HepG2 (cell line): ENCODE measurements around the gene SNX30. TPM values are rescaled to one million over a fixed set of nuclear protein-coding genes. Genes with fewer than 3 reads are reported as not detected.

Experiments
- ATAC-seq: fragments of 200-7000 bp; cut with Tn5 transposase; 3 replicates; pipeline ENCODE4 v1.9.1; 2020; ENCODE audit warnings: mild to moderate bottlenecking, moderate library complexity
- BruUV-seq: library from RNA; stranded (reverse); fragments of 400-500 nt; replicated peaks from 2 replicates; lab custom pipeline; 2021; lab: Mats Ljungman, UMichigan
- CTCF ChIA-PET: fragments of 300-600 bp; formaldehyde crosslinking; extraction: SDS; loops from one replicate; lab custom pipeline; 2021; ENCODE audit warnings: low total read pairs, inconsistent platforms, low intra/inter-chr PET ratio; lab: Yijun Ruan, JAX
- POLR2A ChIA-PET: fragments of 350-600 bp; sonication (Branson Sonifier 250); formaldehyde crosslinking; loops from one replicate; lab custom pipeline; 2020; ENCODE audit warnings: antibody characterized with exemption, inconsistent platforms; lab: Yijun Ruan, JAX
- DNase-seq: peaks from one replicate; pipeline ENCODE4 v3.0.0-alpha.2; 2015; ENCODE audit warnings: low spot score
- FAIRE-seq: peaks from 3 replicates; lab custom pipeline; 2011; peaks lifted over from hg19 to GRCh38; lab: Jason Lieb, UNC
- H2AFZ ChIP-seq: one replicate; pipeline ENCODE4 v1.6.1; 2011; ENCODE audit warnings: low read length, inconsistent platforms
- H3K27ac ChIP-seq: fragments of 300-600 bp; 3 replicates; pipeline ENCODE4 v1.8.0; 2011; ENCODE audit warnings: mixed run types, mild to moderate bottlenecking, mixed read lengths, low read length, inconsistent platforms; ENCODE audit not compliant: insufficient read depth; ENCODE audit errors: extremely low read length
- H3K27me3 ChIP-seq, 2 experiments: fragments of 200-600 bp in 1 of 2; 2 replicates in 1 of 2; 3 replicates in 1 of 2; pipeline versions ENCODE4 v1.6.0 to v1.8.0; 2011; ENCODE audit warnings: low read length in 2 of 2, mild to moderate bottlenecking in 2 of 2, moderate library complexity in 2 of 2, inconsistent platforms in 1 of 2; ENCODE audit not compliant: insufficient read depth in 2 of 2, control insufficient read depth in 1 of 2
- H3K36me3 ChIP-seq, 2 experiments: fragments of 200-600 bp in 1 of 2; replicated peaks in 1 of 2; 2 replicates in 1 of 2; 3 replicates in 1 of 2; pipeline versions ENCODE4 v1.5.1 to v1.8.0; 2011; ENCODE audit warnings: low read length in 2 of 2, inconsistent platforms in 1 of 2; ENCODE audit not compliant: insufficient read depth in 2 of 2, control insufficient read depth in 1 of 2
- H3K4me1 ChIP-seq: 2 replicates; pipeline ENCODE4 v1.5.1; 2012; ENCODE audit warnings: low read length, inconsistent platforms; ENCODE audit not compliant: insufficient read depth
- H3K4me2 ChIP-seq: 2 replicates; pipeline ENCODE4 v1.6.0; 2011; ENCODE audit warnings: low read depth, low read length, inconsistent platforms
- H3K4me3 ChIP-seq, 3 experiments: fragments of 200-600 bp in 1 of 3; sonication (generic), shearing (Covaris generic) in 1 of 3; replicated peaks in 1 of 3; 2 replicates each; pipeline ENCODE4 v1.5.1; 2011 to 2016; ENCODE audit warnings: low read length in 3 of 3, inconsistent platforms in 2 of 3, low read depth in 2 of 3, mild to moderate bottlenecking in 2 of 3, control low read depth in 1 of 3, mixed read lengths in 1 of 3; ENCODE audit not compliant: insufficient read depth in 1 of 3
- H3K79me2 ChIP-seq: one replicate; pipeline ENCODE4 v1.6.1; 2011; ENCODE audit warnings: low read length, inconsistent platforms; ENCODE audit not compliant: insufficient read depth
- H3K9ac ChIP-seq: 2 replicates; pipeline ENCODE4 v1.6.0; 2011; ENCODE audit warnings: mild to moderate bottlenecking, low read depth, low read length, inconsistent platforms; ENCODE audit not compliant: insufficient read depth
- H3K9me3 ChIP-seq: 2 replicates; pipeline ENCODE4 v1.5.1; 2012; ENCODE audit warnings: mild to moderate bottlenecking, low read length
- H4K20me1 ChIP-seq: 2 replicates; pipeline ENCODE4 v1.6.0; 2011; ENCODE audit warnings: inconsistent platforms, mild to moderate bottlenecking, low read length, moderate library complexity; ENCODE audit not compliant: insufficient read depth
- AHR ChIP-seq: IDR thresholded peaks from 2 replicates; pipeline ENCODE4 v1.6.1; 2018; ENCODE audit warnings: missing genetic modification reagents, missing compliant biosample characterization
- E2F1 ChIP-seq: sonication (generic); formaldehyde crosslinking; IDR thresholded peaks from 2 replicates; pipeline ENCODE4 v1.5.0; 2020; ENCODE audit warnings: missing genetic modification reagents
- MED13 ChIP-seq: sonication (generic); formaldehyde crosslinking; IDR thresholded peaks from 2 replicates; pipeline ENCODE4 v1.5.0; 2020; ENCODE audit warnings: missing genetic modification reagents
- MLX ChIP-seq: IDR thresholded peaks from 2 replicates; pipeline ENCODE4 v1.6.1; 2016
- PITX1 ChIP-seq: sonication (generic); formaldehyde crosslinking; IDR thresholded peaks from 2 replicates; pipeline ENCODE4 v1.5.1; 2020; ENCODE audit warnings: mild to moderate bottlenecking, missing genetic modification reagents
- SAFB2 ChIP-seq: sonication (generic); formaldehyde crosslinking; IDR thresholded peaks from 2 replicates; pipeline ENCODE4 v1.5.1; 2020; ENCODE audit warnings: missing genetic modification reagents, low read depth, mild to moderate bottlenecking, borderline replicate concordance
- TBX2 ChIP-seq: sonication (generic); formaldehyde crosslinking; IDR thresholded peaks from 2 replicates; pipeline ENCODE4 v1.5.0; 2020; ENCODE audit warnings: missing genetic modification reagents, mild to moderate bottlenecking, borderline replicate concordance
- ZFP1 ChIP-seq: IDR thresholded peaks from 2 replicates; pipeline ENCODE4 v1.6.1; 2016
- ZNF160 ChIP-seq: sonication (generic); formaldehyde crosslinking; IDR thresholded peaks from 2 replicates; pipeline ENCODE4 v1.8.0; 2022; ENCODE audit warnings: mild to moderate bottlenecking, inconsistent platforms, missing genetic modification reagents
- ZNF563 ChIP-seq: sonication (generic); formaldehyde crosslinking; IDR thresholded peaks from 2 replicates; pipeline ENCODE4 v1.8.0; 2022; ENCODE audit warnings: mild to moderate bottlenecking, moderate library complexity, missing genetic modification reagents
- ZNF577 ChIP-seq: sonication (generic); formaldehyde crosslinking; IDR thresholded peaks from 2 replicates; pipeline ENCODE4 v1.4.0; 2020; ENCODE audit warnings: mild to moderate bottlenecking, low read depth, missing genetic modification reagents, borderline replicate concordance
- WGBS: methylation state at CpG from one replicate; pipeline ENCODE4 v1.1.6; 2017; ENCODE audit warnings: low lambda C conversion rate; 5-methylcytosine and 5-hydroxymethylcytosine counted together
- in situ Hi-C: cut with HindIII; loops from 2 replicates; pipeline ENCODE4 v1.10.0; 2017; ENCODE audit warnings: low pct_unique_long_range_greater_than_20kb; ENCODE audit not compliant: extremely low pct_ligation_motif_present
- intact Hi-C: fragments of 100-400 bp; cut with micrococcal nuclease; formaldehyde crosslinking; loops from one replicate; pipeline ENCODE4 v1.10.0; 2022; ENCODE audit not compliant: unreplicated experiment
- polyA plus RNA-seq, 8 experiments: library from polyadenylated mRNA; depleted of rRNA in 3 of 8; stranded (reverse) in 7 of 8; unstranded in 1 of 8; fragments of >200 nt; fragmentation: Illumina TruSeq in 4 of 8; extraction: Trizol in 4 of 8; gene quantifications; 2 replicates each; pipeline versions ENCODE4 v1.2.1 to v1.2.3, GENCODE V29; 2011 to 2016; ENCODE audit warnings: low read depth in 4 of 8, missing spikeins in 1 of 8, mixed read lengths in 1 of 8; ENCODE audit not compliant: insufficient read depth in 1 of 8
- total RNA-seq, 5 experiments: library from RNA; depleted of rRNA; stranded (reverse); fragments of >200 nt; fragmentation: Illumina TruSeq; extraction: Trizol; gene quantifications; 2 replicates each; pipeline ENCODE4 v1.2.3, GENCODE V29; 2016; ENCODE audit warnings: low read depth in 1 of 5
- TF ChIP-seq, protein P1 (sequence below): sonication (generic); formaldehyde crosslinking; IDR thresholded peaks from 2 replicates; pipeline ENCODE4 v1.4.0; 2020; ENCODE audit warnings: missing genetic modification reagents
- TF ChIP-seq, protein P2 (sequence below), 2 experiments: sonication (generic) in 1 of 2; formaldehyde crosslinking in 1 of 2; IDR thresholded peaks; 2 replicates each; pipeline versions ENCODE4 v1.4.0 to v1.6.1; 2018 to 2020; ENCODE audit warnings: missing genetic modification reagents in 2 of 2, borderline replicate concordance in 1 of 2, low read depth in 1 of 2, mild to moderate bottlenecking in 1 of 2, missing biosample characterization in 1 of 2

The SNX30 gene
- total and polyA plus RNA-seq, 2 of the 13 experiments (the other 11 are each of a cell fraction or from before 2014, with no cell fraction given) = 4.4 to 12.4 TPM

- TF ChIP-seq, protein P1, sequence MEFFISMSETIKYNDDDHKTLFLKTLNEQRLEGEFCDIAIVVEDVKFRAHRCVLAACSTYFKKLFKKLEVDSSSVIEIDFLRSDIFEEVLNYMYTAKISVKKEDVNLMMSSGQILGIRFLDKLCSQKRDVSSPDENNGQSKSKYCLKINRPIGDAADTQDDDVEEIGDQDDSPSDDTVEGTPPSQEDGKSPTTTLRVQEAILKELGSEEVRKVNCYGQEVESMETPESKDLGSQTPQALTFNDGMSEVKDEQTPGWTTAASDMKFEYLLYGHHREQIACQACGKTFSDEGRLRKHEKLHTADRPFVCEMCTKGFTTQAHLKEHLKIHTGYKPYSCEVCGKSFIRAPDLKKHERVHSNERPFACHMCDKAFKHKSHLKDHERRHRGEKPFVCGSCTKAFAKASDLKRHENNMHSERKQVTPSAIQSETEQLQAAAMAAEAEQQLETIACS = peak; percentile 35; the same call in 1 of the 2 replicates
Measured at GRCh38 chr9:112890106-112891081, 139.8 kb downstream of the SNX30 start, which contains the start of gene SLC46A2 (continued).

GRCh38 chr9:112891521-112891920 lies 141.0 kb downstream of the SNX30 start:
- CTCF ChIA-PET = no interaction called here
- H3K27me3 ChIP-seq = peaks cover 0 to 8% of the 10 kb centered on the region in 2 experiments; a peak in 1 of 5 replicates
- no peak overlapping the region for H3K4me3 ChIP-seq
- H2AFZ ChIP-seq = no peak overlapping the region
- WGBS = 69% methylated on average over 2 of the region's 3 CpGs
- POLR2A ChIA-PET = no interaction called here
- ATAC-seq = no peak
- no peaks in the 10 kb centered on the region for H4K20me1 ChIP-seq
- FAIRE-seq = no peak
- intact Hi-C loops (no loop called here), in situ Hi-C loops (loop anchor here (5.0 kb wide), 1 partner anchor 44 kb away; no protein-coding TSS in a partner anchor)
- no peaks in the 10 kb centered on the region for H3K4me1 ChIP-seq
- no peaks in the 10 kb centered on the region for H3K79me2 ChIP-seq
- BruUV-seq = no TSS peak
- H3K36me3 ChIP-seq = no peaks in the 10 kb centered on the region
- no peak for TF ChIP-seq TBX2
- no peak for TF ChIP-seq MED13 (CRISPR knock-in tag)
- TF ChIP-seq ZFP1 (CRISPR knock-in tag) = no peak
- no peak for TF ChIP-seq ZNF563 (CRISPR knock-in tag)
- no peak for TF ChIP-seq SAFB2
- no peak for TF ChIP-seq E2F1 (CRISPR knock-in tag)
- TF ChIP-seq ZNF160 = no peak
- TF ChIP-seq PITX1 (CRISPR knock-in tag) = no peak
- no peak for TF ChIP-seq MLX (CRISPR knock-in tag)
- TF ChIP-seq ZNF577 = no peak
- TF ChIP-seq, protein P2, sequence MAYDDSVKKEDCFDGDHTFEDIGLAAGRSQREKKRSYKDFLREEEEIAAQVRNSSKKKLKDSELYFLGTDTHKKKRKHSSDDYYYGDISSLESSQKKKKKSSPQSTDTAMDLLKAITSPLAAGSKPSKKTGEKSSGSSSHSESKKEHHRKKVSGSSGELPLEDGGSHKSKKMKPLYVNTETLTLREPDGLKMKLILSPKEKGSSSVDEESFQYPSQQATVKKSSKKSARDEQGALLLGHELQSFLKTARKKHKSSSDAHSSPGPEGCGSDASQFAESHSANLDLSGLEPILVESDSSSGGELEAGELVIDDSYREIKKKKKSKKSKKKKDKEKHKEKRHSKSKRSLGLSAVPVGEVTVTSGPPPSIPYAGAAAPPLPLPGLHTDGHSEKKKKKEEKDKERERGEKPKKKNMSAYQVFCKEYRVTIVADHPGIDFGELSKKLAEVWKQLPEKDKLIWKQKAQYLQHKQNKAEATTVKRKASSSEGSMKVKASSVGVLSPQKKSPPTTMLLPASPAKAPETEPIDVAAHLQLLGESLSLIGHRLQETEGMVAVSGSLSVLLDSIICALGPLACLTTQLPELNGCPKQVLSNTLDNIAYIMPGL (CRISPR knock-in tag; IDR thresholded peaks at IDR 0.05; ENCODE audit: borderline replicate concordance in 1 of 2, low read depth in 1 of 2) = no peak
- TF ChIP-seq AHR (CRISPR knock-in tag) = no peak
- TF ChIP-seq, all 625 proteins: peak for 0
- no peak overlapping the region for H3K27ac ChIP-seq
- H3K4me2 ChIP-seq = no peak overlapping the region
- no peak overlapping the region for H3K9ac ChIP-seq
- DNase-seq = no peak
- no peaks in the 10 kb centered on the region for H3K9me3 ChIP-seq
